Thymus (tissue), 11 donors: ENCODE results near the gene TNFAIP2. TPM values are rescaled to one million over a fixed set of nuclear protein-coding genes. Genes with fewer than 3 reads are reported as not detected.
"Not testable (repeated sequence)": the region's sequence is repeated elsewhere in the genome, so short reads cannot be mapped to it uniquely, and the experiment has no call there.

Source experiments
- DNase-seq, 9 donors: peaks; one replicate each; pipeline ENCODE4 v3.0.0-alpha.2; 2013; ENCODE audit warnings: low spot score in 9 of 9, low read depth in 6 of 9, missing footprints in 1 of 9
- H3K27ac ChIP-seq, 2 donors: one replicate each; pipeline ENCODE4 v1.5.1; 2013; ENCODE audit warnings: control low read depth in 1 of 2, low read depth in 1 of 2, low read length in 1 of 2, mild to moderate bottlenecking in 1 of 2, moderate library complexity in 1 of 2
- H3K27me3 ChIP-seq, 2 donors: one replicate each; pipeline ENCODE4 v1.5.1; 2013; ENCODE audit warnings: low read length in 1 of 2; ENCODE audit not compliant: control insufficient read depth in 2 of 2, insufficient read depth in 1 of 2
- H3K36me3 ChIP-seq, 2 donors: one replicate each; pipeline ENCODE4 v1.5.1; 2013; ENCODE audit warnings: low read length in 1 of 2, mild to moderate bottlenecking in 1 of 2, moderate library complexity in 1 of 2; ENCODE audit not compliant: control insufficient read depth in 2 of 2, insufficient read depth in 2 of 2
- H3K4me1 ChIP-seq, 2 donors: one replicate each; pipeline ENCODE4 v1.5.1; 2013; ENCODE audit warnings: low read length in 2 of 2; ENCODE audit not compliant: control insufficient read depth in 2 of 2, insufficient read depth in 2 of 2
- H3K4me3 ChIP-seq, 2 donors: one replicate each; pipeline ENCODE4 v1.5.1; 2013; ENCODE audit warnings: low read length in 2 of 2, control low read depth in 1 of 2, mild to moderate bottlenecking in 1 of 2
- H3K9me3 ChIP-seq, 2 donors: one replicate each; pipeline ENCODE4 v1.5.1; 2013; ENCODE audit warnings: low read length in 1 of 2, mild to moderate bottlenecking in 1 of 2; ENCODE audit not compliant: control insufficient read depth in 2 of 2, insufficient read depth in 1 of 2
- WGBS: extraction: QIAGEN DNeasy Blood & Tissue Kit; methylation state at CpG from one replicate; pipeline ENCODE4 v1.1.7; 2013; 5-methylcytosine and 5-hydroxymethylcytosine counted together
- polyA plus RNA-seq: library from polyadenylated mRNA; stranded (reverse); fragments of 200-250 nt; gene quantifications from one replicate; pipeline ENCODE4 v1.2.3, GENCODE V29; 2013
- total RNA-seq: library from RNA; stranded (reverse); fragments of 120-200 nt; gene quantifications from one replicate; pipeline ENCODE4 v1.2.4, GENCODE V29; 2013
- donor health status: healthy.

Gene TNFAIP2
- total and polyA plus RNA-seq, 2 donors, result 66.2 to 193 TPM

DNA sequence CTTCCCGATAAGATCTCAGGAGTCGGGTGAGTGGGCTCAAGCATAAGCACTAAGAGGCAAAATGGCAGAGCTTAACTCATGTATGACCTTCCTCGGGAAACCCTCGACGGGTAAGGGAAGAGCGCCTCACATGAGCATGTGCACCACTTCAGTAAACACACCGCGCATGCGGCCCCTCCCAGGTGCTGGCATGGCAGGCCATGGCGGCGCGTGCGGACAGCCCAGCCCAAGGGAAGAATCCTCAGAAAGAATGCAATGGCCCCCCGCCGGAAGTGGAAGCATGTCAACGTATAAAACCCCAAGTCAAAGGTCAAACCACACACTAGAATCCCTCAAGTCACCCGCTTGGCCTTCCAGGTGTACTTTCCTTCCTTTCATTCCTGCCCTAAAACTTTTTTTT is 6.6 kb upstream of the TNFAIP2 start:
- Histone ChIP-seq H3K4me3 (no peak overlapping the region), H3K36me3 (no peaks in the 10 kb centered on the region), H3K27ac (no peak overlapping the region), H3K4me1 (peaks cover 28 to 57% of the 10 kb centered on the region in 2 donors), H3K9me3 (no peaks in the 10 kb centered on the region), H3K27me3 (peaks cover 0 to 10% of the 10 kb centered on the region in 2 donors)
- no peak for DNase-seq
- 94% methylated on average over 17 of the region's 17 CpGs for WGBS

DNA sequence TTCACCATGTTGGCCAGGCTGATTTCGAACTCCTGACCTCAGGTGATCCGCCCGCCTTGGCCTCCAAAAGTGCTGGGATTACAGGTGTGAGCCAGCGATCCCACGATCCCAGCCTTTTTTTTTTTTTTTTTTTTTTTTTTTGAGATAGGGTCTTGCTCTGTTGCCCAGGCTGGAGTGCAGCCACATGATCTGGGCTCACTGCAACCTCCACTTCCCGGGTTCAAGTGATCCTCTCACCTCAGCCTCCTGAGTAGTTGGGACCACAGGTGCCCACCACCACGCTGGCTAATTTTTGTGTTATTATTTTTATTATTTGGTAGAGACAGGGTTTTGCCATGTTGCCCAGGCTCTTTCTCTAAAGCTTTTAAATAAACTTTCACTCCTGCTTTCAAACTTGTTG is 5.8 kb upstream of the TNFAIP2 start:
- WGBS, result 95% methylated on average over 7 of the region's 7 CpGs
- H3K27ac ChIP-seq, result not testable (repeated sequence)
- peaks cover 24 to 56% of the 10 kb centered on the region in 2 donors for H3K4me1 ChIP-seq

DNA sequence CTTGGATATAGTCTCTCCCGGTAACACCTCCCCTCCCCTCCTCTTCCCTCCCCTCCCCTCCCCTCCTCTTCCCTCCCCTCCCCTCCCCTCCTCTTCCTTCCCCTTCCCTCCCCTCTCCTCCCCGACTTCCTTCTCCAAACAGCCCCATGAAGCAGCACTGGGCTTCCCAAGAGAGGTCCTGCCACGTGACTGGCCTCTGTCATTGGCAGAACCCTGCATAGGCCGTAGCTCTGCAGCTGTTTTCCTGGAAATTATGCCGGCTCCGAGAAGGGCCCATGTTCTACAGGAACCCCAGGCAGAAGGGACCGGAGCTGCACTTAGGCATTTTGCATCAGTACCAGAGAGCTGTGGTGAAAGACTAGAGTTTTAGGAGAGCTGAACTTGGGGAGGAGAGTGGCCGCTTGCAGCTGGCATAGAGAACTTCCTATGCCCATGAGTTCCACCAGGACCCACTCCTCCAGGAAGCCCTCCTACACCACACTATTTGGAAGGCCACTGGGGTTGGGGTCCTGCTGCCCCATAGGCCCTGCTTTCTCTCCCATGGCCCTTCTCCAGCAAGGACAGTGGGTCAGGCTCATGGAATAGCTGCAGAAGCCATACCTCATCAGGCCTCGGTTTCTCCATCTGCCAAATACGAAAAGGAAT is 5.1 kb upstream of the TNFAIP2 start:
- H3K36me3 ChIP-seq, result no peaks in the 10 kb centered on the region
- H3K9me3 ChIP-seq, result no peaks in the 10 kb centered on the region
- peaks cover 22 to 54% of the 10 kb centered on the region in 2 donors for H3K4me1 ChIP-seq
- peaks cover 7 to 25% of the 10 kb centered on the region in 2 donors for H3K27me3 ChIP-seq
- DNase-seq, result no peak
- H3K4me3 ChIP-seq, result no peak overlapping the region
- H3K27ac ChIP-seq, result no peak overlapping the region
- WGBS, result 38% methylated on average over 10 of the region's 10 CpGs

More for the DNA sequence above, 5.8 kb upstream of the TNFAIP2 start:
- H3K27me3 ChIP-seq, result peaks cover 4 to 19% of the 10 kb centered on the region in 2 donors
- H3K36me3 ChIP-seq, DNase-seq, H3K9me3 ChIP-seq, H3K4me3 ChIP-seq: not testable (repeated sequence)

DNA sequence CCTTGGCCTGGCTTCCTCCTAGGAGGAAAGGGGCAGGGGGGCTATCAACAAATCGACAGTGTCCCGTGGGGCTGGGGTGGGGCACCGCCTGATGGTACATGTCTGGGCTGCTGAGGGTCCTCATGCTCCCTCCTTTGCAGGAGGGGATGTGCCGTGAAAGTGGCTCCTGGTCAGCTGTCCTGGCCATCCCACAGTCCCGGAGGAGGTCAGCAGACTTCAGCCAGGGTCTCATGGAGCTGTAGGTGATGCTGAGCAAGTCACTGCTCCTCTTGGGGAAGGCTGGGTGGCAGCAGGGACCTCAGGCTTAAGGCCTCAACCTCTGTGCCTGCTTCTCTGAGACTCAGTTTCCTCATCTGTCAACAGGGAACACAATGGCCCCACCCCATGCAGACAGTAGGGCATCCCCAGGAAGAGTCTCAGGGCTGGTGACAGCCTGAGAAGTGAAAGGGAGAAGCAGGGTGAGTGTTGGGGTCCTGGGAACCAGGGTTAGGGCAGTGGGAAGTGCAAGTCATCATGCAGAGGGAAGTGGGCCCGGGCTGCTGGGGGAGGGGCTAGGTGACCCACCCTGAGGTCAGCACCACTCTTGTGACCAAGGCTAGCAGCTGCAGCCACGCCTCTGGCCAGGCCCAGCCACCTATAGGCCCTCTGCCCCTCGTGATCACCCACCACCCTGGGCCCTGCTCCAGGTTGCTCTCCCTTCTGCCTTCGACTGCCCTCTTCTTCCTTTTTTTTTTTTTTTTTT is 4.4 kb upstream of the TNFAIP2 start:
- DNase-seq, result no peak
- no peak overlapping the region for H3K27ac ChIP-seq
- H3K27me3 ChIP-seq, result peaks cover 11 to 31% of the 10 kb centered on the region in 2 donors
- no peaks in the 10 kb centered on the region for H3K9me3 ChIP-seq
- no peaks in the 10 kb centered on the region for H3K36me3 ChIP-seq
- WGBS, result 67% methylated on average over 9 of the region's 9 CpGs
- H3K4me1 ChIP-seq, result peaks cover 22 to 49% of the 10 kb centered on the region in 2 donors
- H3K4me3 ChIP-seq, result no peak overlapping the region

DNA sequence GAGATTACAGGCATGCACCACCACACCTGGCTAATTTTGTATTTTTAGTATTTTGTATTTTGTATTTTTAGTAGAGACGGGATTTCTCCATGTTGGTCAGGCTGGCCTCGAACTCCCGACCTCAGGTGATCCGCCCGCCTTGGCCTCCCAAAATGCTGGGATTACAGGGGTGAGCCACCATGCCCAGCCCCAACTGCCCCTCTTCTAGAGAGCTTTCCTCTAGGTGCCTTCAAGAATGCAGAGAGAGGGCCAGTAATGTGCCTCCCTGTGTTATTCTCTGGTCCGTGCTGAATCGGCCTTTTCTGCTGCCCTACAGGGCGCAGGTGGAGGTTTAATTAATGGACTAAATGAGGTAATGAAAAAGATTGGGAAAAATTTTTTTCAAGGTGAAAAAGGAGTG is 3.7 kb upstream of the TNFAIP2 start:
- H3K9me3 ChIP-seq, result not testable (repeated sequence)
- H3K4me1 ChIP-seq, result peaks cover 27 to 52% of the 10 kb centered on the region in 2 donors

DNA sequence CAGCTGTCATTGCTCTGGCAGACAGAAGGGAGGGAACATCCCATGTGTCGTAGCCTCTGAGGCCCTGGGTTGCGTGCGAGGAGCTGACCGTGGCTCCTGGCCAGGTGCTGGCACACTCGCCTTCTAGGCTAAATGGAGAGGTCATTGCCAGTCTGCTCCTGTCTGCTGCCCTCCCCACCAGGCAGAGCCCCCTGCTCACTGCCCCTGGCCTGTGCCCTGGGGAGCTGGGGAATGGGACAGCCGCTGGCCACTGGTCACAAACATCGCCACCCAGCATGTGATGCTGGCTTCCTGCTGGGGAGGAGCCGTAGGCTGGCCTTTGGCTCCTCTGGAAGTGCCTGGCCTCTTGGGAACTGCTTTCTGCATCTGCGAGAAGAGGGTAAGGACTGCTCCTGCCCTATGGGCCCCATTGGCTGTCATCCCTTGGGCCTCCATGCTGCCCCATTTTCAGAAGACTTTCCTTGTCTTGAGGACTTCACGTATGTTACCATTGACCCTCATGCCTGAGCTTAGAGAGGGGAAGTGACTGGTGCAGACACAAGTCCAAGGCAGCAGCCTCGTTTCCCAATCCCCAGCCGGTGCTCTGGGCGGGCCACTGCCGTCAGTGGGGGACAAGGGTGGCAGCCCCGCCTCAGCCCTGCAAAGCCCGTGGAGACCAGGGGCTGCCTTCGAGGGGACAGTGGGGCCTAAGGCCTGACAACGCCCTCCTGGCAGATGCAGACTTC is 2.0 kb upstream of the TNFAIP2 start:
- Histone ChIP-seq H3K36me3 (no peaks in the 10 kb centered on the region), H3K4me3 (no peak overlapping the region), H3K27ac (peak overlapping the region; percentile 57 to 71), H3K9me3 (no peaks in the 10 kb centered on the region), H3K4me1 (peaks cover 27 to 56% of the 10 kb centered on the region in 2 donors), H3K27me3 (peaks cover 11 to 52% of the 10 kb centered on the region in 2 donors)
- DNase-seq, result no peak
- WGBS, result 48% methylated on average over 18 of the region's 18 CpGs

More for the DNA sequence above, 3.7 kb upstream of the TNFAIP2 start:
- H3K27me3 ChIP-seq, result peaks cover 11 to 38% of the 10 kb centered on the region in 2 donors
- 91% methylated on average over 8 of the region's 8 CpGs for WGBS
- not testable (repeated sequence) for DNase-seq, H3K4me3 ChIP-seq, H3K27ac ChIP-seq, H3K36me3 ChIP-seq

DNA sequence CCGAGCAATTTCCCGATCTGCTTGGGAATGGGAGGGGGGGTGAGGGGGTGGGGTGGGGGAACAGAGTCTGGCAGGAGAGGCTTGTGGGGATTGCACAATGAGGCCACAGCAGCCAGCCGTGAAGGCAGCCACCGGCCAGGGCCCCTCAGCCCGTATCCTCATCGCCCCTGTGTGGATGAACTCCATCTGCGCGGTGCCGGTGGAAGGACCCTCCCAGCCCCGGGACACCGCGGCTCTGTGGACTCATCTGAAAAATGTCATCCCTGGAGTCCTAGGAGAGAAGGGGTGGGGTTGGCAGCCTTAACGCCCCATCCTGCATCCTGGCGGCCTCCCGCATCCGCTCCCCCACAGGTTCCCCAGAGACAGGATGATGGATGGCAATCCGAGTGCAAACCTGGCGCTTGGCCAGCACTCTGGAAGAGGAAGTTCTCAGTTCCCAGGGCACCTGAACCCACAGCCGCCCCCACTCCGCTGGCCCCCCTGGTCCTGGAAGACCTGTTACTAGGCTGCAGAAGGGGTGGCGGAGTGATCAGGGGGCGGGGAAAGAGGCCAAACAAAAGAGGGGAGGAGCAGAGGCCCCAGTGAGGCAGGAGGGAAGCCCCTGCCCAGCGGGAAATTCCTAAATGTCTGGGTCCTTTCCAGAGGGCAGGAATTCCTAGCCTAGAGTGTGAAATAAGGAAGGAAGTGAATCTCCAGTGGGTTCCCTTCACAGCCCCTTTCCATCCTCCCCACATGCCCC is 1.2 kb upstream of the TNFAIP2 start:
- H3K4me1 ChIP-seq, result peaks cover 27 to 56% of the 10 kb centered on the region in 2 donors
- H3K9me3 ChIP-seq, result no peaks in the 10 kb centered on the region
- no peak overlapping the region for H3K4me3 ChIP-seq
- no peaks in the 10 kb centered on the region for H3K36me3 ChIP-seq
- 10% methylated on average over 23 of the region's 23 CpGs for WGBS
- peak in 1 of 9 donors; percentile 54 for DNase-seq
- H3K27ac ChIP-seq, result peak overlapping the region; percentile 84 to 87
- H3K27me3 ChIP-seq, result peaks cover 11 to 52% of the 10 kb centered on the region in 2 donors

DNA sequence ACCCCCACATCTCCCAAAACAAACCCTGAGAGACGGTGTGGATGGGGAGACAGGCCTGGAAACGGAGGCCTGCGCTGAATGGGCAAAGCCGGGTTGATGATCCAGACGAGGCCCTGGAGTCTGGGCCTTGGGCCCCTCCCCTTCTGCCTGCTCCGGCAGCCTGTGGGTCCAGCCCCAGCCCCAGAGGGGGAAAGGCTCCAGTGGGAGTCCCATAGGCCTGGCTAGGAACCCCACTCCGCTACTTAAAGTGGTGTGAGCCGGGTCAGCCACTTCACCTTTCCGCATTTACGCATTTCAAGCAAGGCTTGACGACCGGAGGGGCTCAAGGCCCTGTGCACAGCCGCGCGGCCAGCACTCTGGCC is 695 bp upstream of the TNFAIP2 start:
- whole genome bisulfite sequencing, result 12% methylated on average over 15 of the region's 15 CpGs
- peaks cover 11 to 52% of the 10 kb centered on the region in 2 donors for H3K27me3 ChIP-seq
- H3K36me3 ChIP-seq, result no peaks in the 10 kb centered on the region
- H3K9me3 ChIP-seq, result no peaks in the 10 kb centered on the region
- H3K4me1 ChIP-seq, result peaks cover 27 to 58% of the 10 kb centered on the region in 2 donors
- H3K27ac ChIP-seq, result peak overlapping the region; percentile 84 to 87
- DNase-seq, result no peak
- H3K4me3 ChIP-seq, result peak overlapping the region; percentile 5 to 48
